CD4-positive, alpha-beta T cell (primary cell): ENCODE data around the gene KCTD16. TPM values are rescaled to one million over a fixed set of nuclear protein-coding genes. Genes with fewer than 3 reads are reported as not detected.

Experiments used
- ATAC-seq: fragments of 200-7000 bp; cut with Tn5 transposase; one replicate; pipeline ENCODE4 v1.10.0; 2022; ENCODE audit warnings: mild to moderate bottlenecking; ENCODE audit not compliant: poor library complexity
- CTCF ChIA-PET: fragments of 350-600 bp; sonication (Branson Sonifier 250); formaldehyde crosslinking; loops from one replicate; lab custom pipeline; 2021; ENCODE audit warnings: antibody characterized with exemption, inconsistent platforms; lab: Charles Lee
- POLR2A ChIA-PET: fragments of 350-600 bp; sonication (Branson Sonifier 250); formaldehyde crosslinking; loops from one replicate; lab custom pipeline; 2021; ENCODE audit warnings: antibody characterized with exemption, inconsistent platforms; lab: Charles Lee
- DNase-seq, 14 experiments: peaks; one replicate each; pipeline ENCODE4 v3.0.0-alpha.2; 2013 to 2020; ENCODE audit warnings: mixed read lengths in 2 of 14
- H3K27ac ChIP-seq, 2 donors: one replicate each; pipeline versions ENCODE4 v1.5.1 to v1.7.0; 2013; ENCODE audit warnings: low read length in 2 of 2, low read depth in 1 of 2, mild to moderate bottlenecking in 1 of 2
- H3K27me3 ChIP-seq, 2 experiments: 1 replicate in 1 of 2; 2 replicates in 1 of 2; pipeline versions ENCODE4 v1.6.1 to v1.7.0; 2013; ENCODE audit warnings: low read length in 2 of 2, control low read depth in 1 of 2, mild to moderate bottlenecking in 1 of 2, moderate library complexity in 1 of 2; ENCODE audit not compliant: insufficient read depth in 2 of 2, control insufficient read depth in 1 of 2
- H3K36me3 ChIP-seq: one replicate; pipeline ENCODE4 v1.6.1; 2013; ENCODE audit warnings: low read length, control low read depth; ENCODE audit not compliant: insufficient read depth
- H3K4me1 ChIP-seq: one replicate; pipeline ENCODE4 v1.6.1; 2013; ENCODE audit warnings: low read length, control low read depth; ENCODE audit not compliant: insufficient read depth
- H3K4me3 ChIP-seq: one replicate; pipeline ENCODE4 v1.5.1; 2013; ENCODE audit warnings: mild to moderate bottlenecking, low read length, moderate library complexity
- H3K9me3 ChIP-seq, 2 experiments: 1 replicate in 1 of 2; 2 replicates in 1 of 2; pipeline versions ENCODE4 v1.6.1 to v1.7.0; 2013; ENCODE audit warnings: low read length in 2 of 2, mild to moderate bottlenecking in 2 of 2, control low read depth in 1 of 2, moderate library complexity in 1 of 2; ENCODE audit not compliant: control insufficient read depth in 1 of 2, insufficient read depth in 1 of 2
- H3K27ac Mint-ChIP-seq: one replicate; pipeline ENCODE4 v1.8.0; 2020; ENCODE audit warnings: mixed read lengths
- H3K27me3 Mint-ChIP-seq: one replicate; pipeline ENCODE4 v1.8.0; 2021; ENCODE audit warnings: mixed read lengths
- H3K36me3 Mint-ChIP-seq: one replicate; pipeline ENCODE4 v1.8.0; 2021; ENCODE audit warnings: low read depth, mixed read lengths
- H3K4me1 Mint-ChIP-seq: one replicate; pipeline ENCODE4 v1.8.0; 2021; ENCODE audit warnings: low read depth, mixed read lengths
- H3K4me3 Mint-ChIP-seq: one replicate; pipeline ENCODE4 v1.8.0; 2020; ENCODE audit warnings: mild to moderate bottlenecking, mixed read lengths
- H3K9me3 Mint-ChIP-seq: one replicate; pipeline ENCODE4 v1.8.0; 2020; ENCODE audit warnings: mixed read lengths
- intact Hi-C, 2 experiments: fragments of 100-400 bp; cut with DNase I in 1 of 2; cut with micrococcal nuclease in 1 of 2; formaldehyde crosslinking; loops; one replicate each; pipeline versions ENCODE4 v1.15.1 to v1.9.0; 2023 to 2025; cut with DNase I, micrococcal nuclease
- total RNA-seq, 174 experiments: library from RNA in 2 of 174; stranded (reverse) in 2 of 174; gene quantifications; one replicate each; pipeline ENCODE4 v1.2.3 and lab custom pipeline; 2021 to 2026
- TF ChIP-seq, protein P1 (sequence below): fragments of 200-600 bp; IDR thresholded peaks from one replicate; pipeline ENCODE4 v1.8.0; 2022; ENCODE audit warnings: antibody characterized with exemption, mild to moderate bottlenecking

The KCTD16 gene
- total RNA-seq, 2 experiments from 2014 or later: not detected

DNA sequence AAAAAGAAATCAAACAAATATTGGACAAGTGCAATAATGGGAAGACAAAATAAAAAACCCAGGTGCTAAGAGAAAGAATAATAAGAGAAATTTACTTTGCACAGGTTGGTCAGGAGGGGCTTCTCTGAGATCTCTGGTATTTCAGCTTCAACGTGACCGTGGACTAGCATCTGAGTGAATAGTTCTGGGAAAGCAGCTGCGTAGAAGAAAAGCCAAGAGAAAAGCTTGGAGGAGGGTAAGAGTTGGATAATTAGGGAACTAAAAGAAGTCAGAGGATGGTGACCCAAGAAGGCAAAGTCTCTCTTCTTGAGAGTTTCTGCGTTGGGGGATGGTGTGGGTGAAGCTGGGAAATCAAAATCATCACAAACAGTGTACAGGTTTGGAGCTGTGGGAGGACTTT is 41.8 kb upstream of the KCTD16 start:
- DNase-seq (no peak), ATAC-seq (no peak)
- Mint-ChIP-seq H3K36me3 (no peaks in the 10 kb centered on the region), H3K9me3 (no peaks in the 10 kb centered on the region), H3K4me1 (no peaks in the 10 kb centered on the region), H3K4me3 (no peak overlapping the region), H3K27me3 (no peaks in the 10 kb centered on the region), H3K27ac (no peak overlapping the region)
- H3K9me3 ChIP-seq: no peaks in the 10 kb centered on the region
- H3K4me3 ChIP-seq: no peak overlapping the region
- H3K36me3 ChIP-seq: no peaks in the 10 kb centered on the region
- TF ChIP-seq, protein P1, sequence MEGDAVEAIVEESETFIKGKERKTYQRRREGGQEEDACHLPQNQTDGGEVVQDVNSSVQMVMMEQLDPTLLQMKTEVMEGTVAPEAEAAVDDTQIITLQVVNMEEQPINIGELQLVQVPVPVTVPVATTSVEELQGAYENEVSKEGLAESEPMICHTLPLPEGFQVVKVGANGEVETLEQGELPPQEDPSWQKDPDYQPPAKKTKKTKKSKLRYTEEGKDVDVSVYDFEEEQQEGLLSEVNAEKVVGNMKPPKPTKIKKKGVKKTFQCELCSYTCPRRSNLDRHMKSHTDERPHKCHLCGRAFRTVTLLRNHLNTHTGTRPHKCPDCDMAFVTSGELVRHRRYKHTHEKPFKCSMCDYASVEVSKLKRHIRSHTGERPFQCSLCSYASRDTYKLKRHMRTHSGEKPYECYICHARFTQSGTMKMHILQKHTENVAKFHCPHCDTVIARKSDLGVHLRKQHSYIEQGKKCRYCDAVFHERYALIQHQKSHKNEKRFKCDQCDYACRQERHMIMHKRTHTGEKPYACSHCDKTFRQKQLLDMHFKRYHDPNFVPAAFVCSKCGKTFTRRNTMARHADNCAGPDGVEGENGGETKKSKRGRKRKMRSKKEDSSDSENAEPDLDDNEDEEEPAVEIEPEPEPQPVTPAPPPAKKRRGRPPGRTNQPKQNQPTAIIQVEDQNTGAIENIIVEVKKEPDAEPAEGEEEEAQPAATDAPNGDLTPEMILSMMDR: no peak
- no peak overlapping the region for H3K27ac ChIP-seq
- H3K4me1 ChIP-seq: no peaks in the 10 kb centered on the region
- POLR2A ChIA-PET: no interaction called here
- CTCF ChIA-PET: no interaction called here
- no peaks in the 10 kb centered on the region for H3K27me3 ChIP-seq
- intact Hi-C loops: no loop called here

DNA sequence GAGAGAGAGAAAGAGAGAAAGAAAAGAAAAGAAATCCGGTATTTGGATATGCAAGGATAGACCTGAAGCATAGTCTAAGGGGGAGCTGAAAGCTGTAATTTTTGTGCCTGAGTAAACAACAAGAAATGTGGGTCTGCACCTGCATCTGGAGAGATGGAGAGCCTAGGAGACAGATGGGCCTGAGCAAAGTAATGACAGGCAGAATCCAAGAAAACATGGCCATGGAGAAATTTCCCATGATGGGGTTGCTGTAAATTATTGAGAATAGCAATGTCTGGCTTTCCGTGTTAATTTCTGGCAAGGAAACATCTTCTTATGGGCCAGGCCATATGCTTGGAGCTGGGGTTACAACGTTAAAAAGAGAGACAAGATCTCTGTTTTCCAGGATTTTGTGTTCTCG is 40.4 kb upstream of the KCTD16 start:
- H3K9me3 Mint-ChIP-seq: no peaks in the 10 kb centered on the region
- TF ChIP-seq, protein P1: no peak
- DNase-seq: no peak
- ChIA-PET POLR2A (no interaction called here), CTCF (no interaction called here)
- no peaks in the 10 kb centered on the region for H3K4me1 Mint-ChIP-seq
- no peak for ATAC-seq
- Histone ChIP-seq H3K9me3 (no peaks in the 10 kb centered on the region), H3K4me3 (no peak overlapping the region), H3K36me3 (no peaks in the 10 kb centered on the region), H3K4me1 (no peaks in the 10 kb centered on the region), H3K27ac (no peak overlapping the region), H3K27me3 (no peaks in the 10 kb centered on the region)
- H3K27me3 Mint-ChIP-seq: no peaks in the 10 kb centered on the region
- intact Hi-C loops: no loop called here
- no peak overlapping the region for H3K4me3 Mint-ChIP-seq
- H3K27ac Mint-ChIP-seq: no peak overlapping the region
- no peaks in the 10 kb centered on the region for H3K36me3 Mint-ChIP-seq

DNA sequence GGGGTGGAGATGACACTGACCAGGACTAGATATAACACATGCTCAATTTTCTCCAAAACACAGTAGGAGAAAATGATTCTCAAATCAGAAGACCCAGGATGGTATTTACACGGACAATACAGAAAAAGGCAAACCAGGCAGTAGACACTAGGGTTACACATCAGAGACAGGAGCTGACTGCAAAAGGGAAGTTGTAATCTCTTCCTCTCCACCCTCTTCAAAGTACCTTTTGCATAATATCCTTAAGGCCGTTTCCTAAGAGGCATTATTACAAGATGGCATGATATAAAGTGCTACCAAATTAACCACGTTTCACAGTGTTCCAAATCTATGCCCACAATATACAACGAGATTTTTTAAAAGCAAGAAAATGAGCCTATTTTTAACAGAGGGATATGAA is 39.4 kb upstream of the KCTD16 start:
- H3K36me3 Mint-ChIP-seq: no peaks in the 10 kb centered on the region
- no peaks in the 10 kb centered on the region for H3K36me3 ChIP-seq
- no peak overlapping the region for H3K27ac ChIP-seq
- H3K9me3 Mint-ChIP-seq: no peaks in the 10 kb centered on the region
- H3K4me1 Mint-ChIP-seq: no peaks in the 10 kb centered on the region
- TF ChIP-seq, protein P1: no peak
- H3K4me3 ChIP-seq: no peak overlapping the region
- ChIA-PET CTCF (no interaction called here), POLR2A (no interaction called here)
- H3K27me3 ChIP-seq: no peaks in the 10 kb centered on the region
- H3K9me3 ChIP-seq: no peaks in the 10 kb centered on the region
- H3K4me1 ChIP-seq: no peaks in the 10 kb centered on the region
- H3K27ac Mint-ChIP-seq: no peak overlapping the region
- H3K4me3 Mint-ChIP-seq: no peak overlapping the region
- DNase-seq (no peak), ATAC-seq (no peak)
- intact Hi-C loops: no loop called here
- H3K27me3 Mint-ChIP-seq: no peaks in the 10 kb centered on the region
